ENCODE results near the gene NEDD4L.

Gene NEDD4L

DNA sequence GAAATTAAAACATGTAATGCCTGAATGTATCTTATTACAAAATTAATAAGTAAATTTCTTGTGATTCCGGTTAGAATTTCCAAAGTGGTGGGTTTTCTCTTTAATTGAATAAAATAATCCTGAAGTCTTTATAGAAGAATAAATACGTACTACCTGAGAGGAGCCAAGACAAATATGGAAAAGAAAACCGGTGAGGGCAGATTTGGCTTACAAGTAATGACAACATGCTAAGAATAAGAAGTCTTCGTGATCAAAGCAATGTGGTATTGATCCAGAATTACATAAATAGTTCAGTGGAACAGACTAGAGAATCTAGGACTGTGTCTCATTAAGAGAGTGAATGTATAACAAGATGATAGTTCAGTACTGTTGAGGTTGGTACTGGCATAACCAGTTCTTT, 167.5 kb downstream of the NEDD4L start:
- no peak for DNase-seq (ENCODE audit: low read depth)

DNA sequence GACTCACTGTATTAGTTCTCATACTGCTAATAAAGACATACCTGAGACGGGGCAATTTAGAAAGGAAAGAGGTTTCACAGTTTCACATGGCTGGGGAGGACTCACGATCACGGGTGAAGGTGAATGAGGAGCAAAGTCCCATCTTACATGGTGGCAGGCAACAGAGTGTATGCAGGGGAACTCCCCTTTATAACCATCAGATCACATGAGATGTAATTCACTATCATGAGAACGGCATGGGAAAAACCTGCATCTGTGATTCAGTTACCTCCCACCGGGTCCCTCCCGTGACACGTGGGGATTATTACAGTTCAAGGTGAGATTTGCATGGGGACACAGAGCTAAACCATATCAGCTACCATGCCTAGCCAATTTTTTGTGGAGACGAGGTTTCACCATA, 168.2 kb downstream of the NEDD4L start:
- no peak for DNase-seq (ENCODE audit: low read depth)

DNA sequence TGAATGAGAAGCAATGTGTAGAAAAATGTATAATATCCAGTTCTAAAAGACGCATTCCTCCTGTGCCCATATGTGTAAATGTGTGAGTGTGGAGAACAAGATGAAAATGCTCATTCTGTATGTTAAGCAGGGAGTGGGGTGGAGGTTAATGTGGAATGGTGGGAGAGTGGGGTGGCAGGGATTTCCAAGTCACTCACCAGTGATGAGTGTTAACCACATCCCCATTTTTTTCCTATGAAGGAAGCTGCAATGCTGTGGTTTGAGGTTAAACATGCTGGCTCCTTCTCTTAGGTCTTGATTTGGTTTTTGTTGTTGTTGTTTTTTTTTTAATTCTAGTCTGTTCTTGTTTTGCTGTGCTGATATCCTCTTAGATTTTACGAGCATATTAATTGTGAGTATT, 169.4 kb downstream of the NEDD4L start:
- DNase-seq (ENCODE audit: low read depth), result peak; percentile 69

DNA sequence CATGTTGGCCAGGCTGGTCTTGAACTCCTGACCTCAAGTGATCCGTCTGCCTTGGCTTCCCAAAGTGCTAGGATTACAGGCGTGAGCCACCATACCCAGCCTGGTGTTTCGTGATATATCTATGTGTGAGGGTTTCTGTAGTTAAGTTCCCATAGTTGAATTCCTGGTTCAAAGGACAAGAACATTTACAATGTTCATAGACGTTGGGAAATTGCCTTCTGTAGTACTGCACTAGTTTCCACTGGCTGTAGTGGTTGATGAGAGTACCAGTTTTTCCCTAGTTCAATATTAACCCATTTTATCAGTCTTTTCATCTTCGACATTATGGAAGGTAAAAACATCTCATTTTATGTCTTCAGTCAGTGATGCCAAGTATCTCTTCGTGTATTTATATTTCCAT, 171.0 kb downstream of the NEDD4L start:
- DNase-seq (ENCODE audit: low read depth), result no peak

DNA sequence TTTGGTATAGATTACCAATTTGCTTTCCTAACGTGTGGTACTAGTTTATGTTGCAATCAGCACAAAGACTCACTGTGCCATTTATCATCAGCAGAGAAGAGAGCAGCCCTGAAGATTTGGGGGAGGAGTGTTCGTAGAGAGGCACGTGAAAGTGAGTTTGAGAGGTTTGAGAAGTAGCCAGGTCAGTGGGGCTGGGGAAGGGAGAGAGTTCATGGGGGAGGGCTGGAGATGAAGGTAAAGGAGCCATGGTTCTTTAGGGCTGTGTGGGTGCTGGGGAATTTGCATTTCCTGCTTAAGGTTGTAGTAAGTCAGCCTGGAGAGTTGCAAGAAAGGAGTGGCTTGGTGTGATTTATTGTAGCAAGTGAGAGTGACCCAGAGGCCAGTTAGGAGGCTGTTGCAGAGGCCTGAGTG, 172.1 kb downstream of the NEDD4L start:
- no peak for DNase-seq (ENCODE audit: low read depth)

DNA sequence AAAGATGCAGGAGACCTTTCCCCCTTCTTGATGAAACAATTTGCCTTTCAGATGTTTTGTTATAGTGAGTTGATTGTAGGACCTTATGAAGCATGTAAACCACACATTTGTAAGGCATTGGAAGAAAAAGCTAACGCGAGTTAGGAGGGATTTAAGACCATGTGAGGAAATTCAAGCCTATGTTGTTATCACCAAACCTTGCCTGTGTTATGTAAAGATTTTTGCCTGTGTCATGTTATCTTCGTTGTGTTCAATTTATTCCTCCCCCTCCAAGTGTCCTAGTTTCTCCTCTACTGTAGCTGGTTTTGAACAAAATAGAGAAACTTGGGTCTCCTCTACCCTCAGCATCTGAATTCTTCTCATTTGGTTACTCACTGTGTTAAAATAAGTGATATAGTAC, 173.0 kb downstream of the NEDD4L start:
- DNase-seq (ENCODE audit: low read depth), result no peak

DNA sequence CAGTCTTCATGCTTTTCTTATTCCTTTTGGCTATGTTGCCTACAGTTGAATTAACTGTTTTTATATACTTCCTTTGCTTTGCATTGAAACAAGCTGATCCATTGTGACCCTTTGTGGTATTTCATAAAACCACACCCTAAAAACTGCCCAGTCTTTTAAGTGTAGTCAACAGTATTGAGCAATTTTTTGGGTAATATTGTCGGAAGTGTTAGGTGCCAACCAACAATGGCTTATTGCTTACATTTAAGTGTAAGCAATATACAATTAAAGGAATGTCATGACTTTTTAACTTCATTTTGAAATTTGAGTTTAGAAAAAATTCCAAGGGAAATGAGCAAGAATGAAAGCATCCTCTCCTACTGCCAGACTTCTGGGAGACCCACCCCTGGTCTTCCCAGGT, 174.1 kb downstream of the NEDD4L start:
- peak; percentile 79 for DNase-seq (ENCODE audit: low read depth)

DNA sequence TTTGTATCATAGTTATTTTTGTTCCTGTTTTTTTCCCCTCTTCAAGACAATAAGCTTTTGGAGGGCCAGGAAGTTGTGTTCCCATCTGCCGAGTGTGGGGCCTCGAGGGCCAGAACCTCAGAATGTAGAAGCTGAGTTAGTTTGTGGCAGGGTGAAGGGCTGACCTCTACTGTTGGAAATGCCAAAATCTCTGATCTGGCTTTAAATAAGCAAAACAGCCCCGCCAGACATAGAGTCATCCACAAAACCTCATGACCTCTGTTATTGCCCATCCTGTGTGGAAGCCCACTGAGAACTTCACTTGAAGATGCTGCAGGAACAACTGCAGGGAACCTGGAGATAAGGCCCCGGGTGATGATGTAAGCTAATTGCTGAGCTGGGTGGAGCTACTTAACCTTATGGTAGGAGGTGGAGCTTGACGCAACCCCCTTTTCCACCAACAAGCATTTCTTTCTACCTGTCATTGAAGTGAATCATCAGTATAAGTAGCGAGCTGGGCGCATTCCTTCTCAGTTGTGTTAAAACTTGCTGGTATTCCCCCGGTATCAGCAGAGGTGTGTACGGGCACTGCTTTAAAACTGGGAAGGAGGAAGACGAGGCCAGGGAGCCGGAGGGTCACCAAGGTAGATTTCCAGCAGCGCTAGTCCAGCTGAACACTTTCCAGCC, 177.2 kb downstream of the NEDD4L start:
- DNase-seq (ENCODE audit: low read depth), result peak; percentile 78

DNA sequence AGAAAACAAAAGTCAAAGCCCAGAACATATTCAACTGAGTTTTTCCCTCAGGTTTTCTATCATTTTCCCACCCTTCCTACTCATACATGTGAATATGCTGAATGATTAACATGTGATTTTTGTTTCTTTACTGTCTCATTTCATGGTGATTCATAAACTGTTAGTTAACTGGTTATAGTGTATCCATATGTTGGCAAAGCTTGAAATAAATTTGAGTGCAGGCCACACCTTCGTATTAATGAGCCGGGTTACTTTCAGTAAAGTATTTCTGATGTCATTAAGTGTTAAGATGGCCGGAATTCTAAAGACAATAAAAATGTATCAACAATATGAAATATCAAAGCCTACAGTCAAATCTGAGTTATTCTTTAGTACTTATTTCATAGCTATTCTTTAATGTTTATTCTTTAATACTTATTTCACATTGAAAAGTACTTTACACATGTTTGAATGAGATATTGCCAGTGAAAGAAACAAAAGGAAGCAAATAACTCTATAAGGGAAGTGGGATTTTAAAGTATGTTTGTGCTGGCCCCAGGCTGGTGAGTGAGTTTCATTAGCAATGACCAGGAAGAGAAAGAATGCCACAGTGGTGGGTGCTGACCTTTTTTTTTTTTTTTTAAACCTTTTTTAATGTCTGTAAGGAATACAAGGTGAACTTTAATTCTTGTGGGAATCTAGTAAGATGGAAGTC, 178.6 kb downstream of the NEDD4L start:
- no peak for DNase-seq (ENCODE audit: low read depth)

DNA sequence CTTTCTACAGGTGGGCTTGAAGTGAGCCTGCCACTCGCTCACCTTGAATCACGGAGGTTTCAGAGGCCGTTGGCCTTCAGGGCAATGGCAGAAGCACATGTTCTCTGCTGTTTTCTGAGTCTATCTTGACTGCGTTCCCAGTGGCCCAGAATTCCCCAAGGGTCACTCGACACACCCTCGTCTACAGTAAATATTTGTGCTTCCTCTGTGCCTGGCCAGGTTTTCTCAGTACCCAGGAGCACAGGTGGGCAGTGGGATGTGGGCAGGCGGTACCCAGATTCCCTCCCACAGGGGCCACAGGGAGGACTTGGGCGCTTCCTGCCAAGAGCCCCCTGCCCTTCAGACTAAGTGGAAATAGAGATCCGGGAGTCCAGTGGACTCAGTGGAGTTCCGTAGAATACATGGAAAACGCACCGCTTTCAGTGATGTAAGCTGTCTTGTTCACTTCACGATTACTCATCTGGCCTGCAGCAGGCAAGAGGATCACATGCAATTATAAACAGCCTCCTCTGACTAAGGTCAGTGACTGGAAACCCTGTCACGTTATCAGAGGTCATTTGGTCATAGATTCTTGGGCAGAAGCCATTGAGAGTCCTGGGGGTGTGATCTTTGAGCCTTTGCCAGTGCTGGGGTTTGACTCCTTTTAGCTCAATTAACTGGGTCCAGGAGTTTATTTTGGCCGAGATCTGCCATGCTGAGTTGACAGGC, 179.8 kb downstream of the NEDD4L start:
- DNase-seq (ENCODE audit: low read depth), result peak; percentile 72

DNA sequence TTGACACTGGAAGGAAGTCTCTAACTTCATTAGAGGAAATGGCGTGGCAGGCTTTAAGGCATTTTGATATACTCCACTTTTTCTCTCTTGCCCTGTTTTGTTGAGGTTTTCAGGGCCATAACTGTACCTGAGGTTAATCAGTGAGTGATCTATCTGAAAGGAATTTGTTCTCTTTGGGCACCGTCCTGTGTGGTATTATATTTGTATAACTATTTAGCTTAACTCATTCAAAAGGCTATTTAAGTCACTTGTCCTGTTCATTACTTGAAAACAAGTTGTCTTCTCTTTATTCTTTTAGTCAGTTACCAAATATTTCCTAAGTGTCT, 180.4 kb downstream of the NEDD4L start:
- DNase-seq (ENCODE audit: low read depth), result no peak

DNA sequence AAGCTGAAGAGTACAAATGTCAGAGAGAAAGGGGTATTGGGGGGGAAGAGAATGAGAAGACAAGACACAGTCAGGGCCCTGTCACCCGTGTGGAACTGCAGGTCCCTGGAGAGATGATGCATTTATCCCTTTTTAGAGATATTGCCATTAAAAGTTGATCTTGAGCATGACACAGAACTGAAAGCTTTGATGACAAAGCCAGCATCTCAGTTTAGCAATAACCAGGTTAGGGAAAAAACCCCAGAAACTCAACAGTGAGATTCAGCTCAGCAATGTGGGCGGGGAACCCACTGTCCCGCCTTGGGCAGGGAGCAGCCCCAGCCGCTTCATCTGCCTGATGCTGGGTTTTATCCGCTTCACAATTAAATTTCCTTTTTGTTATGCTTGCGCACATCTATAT, 181.1 kb downstream of the NEDD4L start:
- DNase-seq (ENCODE audit: low read depth), result no peak

DNA sequence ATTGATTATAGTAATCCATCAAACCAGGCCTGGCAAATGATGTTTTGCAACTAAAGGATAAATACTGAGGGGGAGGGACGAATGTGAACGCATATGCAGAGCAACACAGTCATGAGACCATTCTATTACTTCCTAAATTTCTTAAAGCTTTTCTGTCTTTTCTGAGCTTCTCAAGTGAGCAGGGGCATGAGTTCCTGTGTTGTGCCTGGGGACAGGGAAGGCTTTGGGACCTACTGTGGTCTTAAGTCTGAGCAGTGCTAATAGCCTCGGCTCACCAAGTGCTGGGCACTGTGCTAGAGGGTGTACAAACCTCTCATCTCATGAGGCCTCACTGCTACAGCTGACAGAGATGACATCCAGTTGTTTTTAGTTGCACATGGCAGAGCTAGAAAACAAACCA, 182.4 kb downstream of the NEDD4L start:
- DNase-seq (ENCODE audit: low read depth), result no peak

DNA sequence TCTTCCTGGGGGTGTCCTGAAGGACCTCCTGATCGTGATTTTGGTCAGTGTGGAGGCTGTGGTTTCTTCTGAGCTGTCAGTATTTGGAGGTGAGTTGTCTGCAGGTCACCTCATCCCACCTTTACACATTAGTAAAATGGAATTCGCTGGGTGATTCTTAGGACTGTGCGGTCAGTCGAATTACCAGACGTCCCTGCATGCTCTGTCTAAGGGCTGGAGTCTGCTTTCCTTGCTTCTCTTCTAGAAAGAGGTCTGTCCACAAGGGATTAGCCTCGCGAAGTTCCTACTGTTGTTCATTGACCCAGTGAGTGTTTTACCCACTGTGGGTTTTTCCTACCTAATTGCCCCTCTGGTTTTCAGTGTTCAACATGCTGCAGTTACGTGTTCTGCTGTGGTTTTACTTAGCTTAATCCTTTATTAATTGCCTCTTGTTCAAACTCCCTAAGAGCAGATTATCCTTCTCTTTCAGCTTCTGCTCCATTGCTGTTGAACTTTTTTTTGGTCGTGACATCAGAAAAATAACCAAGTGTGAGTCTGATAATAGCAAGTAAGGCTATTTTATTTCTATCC, 183.4 kb downstream of the NEDD4L start:
- no peak for DNase-seq (ENCODE audit: low read depth)

DNA sequence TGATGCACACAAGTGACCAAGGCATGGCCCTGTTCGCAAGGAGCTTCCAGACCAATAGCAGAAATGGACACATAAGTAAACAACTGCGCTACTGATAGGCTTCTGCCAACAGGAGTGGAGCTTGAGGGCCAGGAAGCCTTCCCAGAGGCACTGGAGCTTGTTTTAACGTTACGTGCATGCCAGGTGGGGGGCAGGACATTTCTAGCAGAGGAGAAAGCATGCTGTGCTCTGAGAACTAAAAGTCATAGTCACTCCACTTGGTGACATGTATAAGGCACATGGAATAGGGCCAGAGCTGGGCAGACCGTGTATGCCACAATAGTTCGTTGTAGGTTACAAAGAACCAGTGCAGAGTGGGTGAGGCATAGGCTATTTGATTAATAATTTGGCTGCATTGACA, 184.2 kb downstream of the NEDD4L start:
- no peak for DNase-seq (ENCODE audit: low read depth)

DNA sequence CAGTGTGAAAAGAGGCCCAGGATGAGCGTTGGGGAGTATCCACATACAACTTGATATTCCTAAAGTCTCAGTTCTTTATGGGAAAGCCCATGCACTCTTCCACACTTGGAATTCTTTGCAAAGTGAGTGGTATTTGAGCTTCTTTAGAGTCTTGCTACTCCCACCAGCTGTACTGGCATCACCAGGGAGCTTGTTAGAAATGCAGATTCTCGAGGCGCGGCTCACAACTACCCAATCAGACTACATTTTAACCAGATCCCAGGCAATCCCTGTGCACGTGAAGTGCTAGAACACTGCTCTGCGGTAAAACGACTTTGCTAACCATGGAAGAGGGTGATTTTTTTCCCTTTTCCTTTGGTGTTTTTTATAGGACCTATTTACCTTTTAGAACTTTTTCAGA, 184.7 kb downstream of the NEDD4L start:
- DNase-seq (ENCODE audit: low read depth), result no peak

DNA sequence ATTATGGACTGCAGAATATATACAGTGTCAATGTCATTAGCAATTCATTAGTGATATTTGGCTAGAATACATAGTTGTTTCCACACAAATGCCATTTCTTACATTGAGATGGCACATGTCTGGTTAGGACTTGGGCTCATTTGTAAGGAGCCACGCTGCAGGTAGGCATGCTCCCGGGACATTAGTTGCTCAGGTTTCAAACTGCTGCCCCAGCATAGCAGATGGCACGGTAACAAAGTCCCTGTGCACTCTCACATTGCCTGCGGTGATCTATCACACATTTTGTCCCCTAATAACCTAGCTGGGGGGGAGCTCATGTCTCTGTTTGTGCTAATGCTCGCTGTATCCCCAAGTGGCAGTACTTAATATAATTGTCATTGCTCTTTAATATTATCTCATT, 185.1 kb downstream of the NEDD4L start:
- DNase-seq (ENCODE audit: low read depth), result no peak

DNA sequence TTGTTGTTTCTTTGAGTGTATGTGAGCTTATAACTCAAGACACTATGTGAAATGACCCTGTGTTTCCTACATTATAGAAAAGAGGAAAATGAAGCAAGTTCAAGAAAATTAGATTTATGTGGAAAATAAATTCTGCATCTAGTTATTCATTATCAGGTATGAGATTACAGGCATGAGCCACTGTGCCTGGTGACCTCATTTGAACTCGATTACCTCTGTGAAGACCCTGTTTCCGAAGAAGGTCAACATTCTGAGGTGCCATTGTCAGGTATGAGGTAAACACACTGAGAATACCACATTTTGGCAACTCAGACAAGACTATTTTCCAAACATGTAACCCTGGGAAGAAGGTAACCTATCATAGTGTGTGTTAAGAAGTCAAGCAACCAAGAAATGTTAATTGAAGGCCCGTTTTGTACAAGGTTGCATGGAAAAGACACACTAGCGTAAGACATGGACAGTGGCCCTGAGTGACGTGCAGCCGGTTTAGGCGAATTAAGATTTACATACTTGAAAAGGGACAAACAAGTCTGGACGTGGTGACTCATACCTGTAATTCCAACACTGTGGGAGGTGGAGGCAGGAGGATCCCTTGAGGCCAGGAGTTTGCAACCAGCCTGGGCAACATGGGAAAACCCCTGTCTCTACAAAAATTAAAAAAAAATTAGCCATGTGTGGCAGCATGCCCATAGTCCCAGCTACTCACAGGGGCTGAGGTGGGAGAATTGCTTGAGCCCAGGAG, 186.6 kb downstream of the NEDD4L start:
- no peak for DNase-seq (ENCODE audit: low read depth)

DNA sequence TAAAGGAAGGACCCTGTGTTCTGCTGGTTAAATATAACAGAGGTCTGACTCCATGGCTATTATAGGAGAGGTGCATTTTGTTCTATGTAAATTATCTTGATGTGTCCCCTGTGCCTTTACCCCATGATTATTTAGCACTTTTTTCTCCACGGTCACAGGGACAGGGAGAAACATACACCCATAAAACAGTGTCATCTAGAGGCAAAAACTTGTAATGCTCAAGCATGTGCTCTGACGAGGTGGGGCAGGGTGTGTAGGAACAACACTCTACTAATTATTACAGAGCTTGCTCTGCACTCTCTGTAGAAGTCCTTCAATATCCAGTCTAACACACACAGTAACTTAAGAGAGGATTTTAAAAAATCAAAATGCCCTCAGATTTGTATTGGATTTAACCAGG, 187.9 kb downstream of the NEDD4L start:
- no peak for DNase-seq (ENCODE audit: low read depth)

DNA sequence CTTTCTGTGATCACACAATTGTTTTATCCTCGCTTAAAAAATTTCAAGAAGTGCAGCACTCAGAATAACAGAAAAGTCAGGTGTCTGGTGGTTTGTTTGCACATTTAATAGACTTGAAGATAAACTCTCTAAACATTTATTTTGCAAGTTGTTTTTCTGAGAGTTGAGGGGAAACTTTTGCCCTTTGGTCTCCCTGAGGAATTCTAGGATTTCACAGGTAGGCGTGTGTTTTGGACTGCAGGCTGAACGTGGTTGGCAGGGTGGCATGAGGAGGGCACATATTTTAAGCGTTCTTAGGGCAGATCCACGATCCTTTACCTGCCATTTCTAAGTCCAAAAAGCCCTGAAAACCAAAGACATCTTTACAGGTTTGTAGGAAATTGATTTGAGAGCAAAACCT, 188.6 kb downstream of the NEDD4L start:
- DNase-seq (ENCODE audit: low read depth), result no peak

DNA sequence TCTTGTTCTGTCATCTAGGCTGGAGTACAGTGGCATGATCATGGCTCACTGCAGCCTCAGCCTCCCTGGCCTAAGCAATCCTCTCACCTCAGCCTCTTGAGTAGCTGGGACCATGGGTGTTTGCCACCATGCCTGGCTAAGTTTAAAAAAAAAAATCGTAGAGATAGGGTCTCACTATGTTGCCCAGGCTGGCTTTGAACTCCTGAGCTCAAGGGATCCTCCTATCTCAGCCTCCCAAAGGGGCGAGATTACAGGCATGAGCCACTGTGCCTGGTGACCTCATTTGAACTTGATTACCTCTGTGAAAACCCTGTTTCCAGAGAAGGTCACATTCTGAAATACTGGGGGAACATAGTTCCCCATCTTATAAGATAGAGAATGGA, 190.3 kb downstream of the NEDD4L start:
- DNase-seq (ENCODE audit: low read depth), result no peak

DNA sequence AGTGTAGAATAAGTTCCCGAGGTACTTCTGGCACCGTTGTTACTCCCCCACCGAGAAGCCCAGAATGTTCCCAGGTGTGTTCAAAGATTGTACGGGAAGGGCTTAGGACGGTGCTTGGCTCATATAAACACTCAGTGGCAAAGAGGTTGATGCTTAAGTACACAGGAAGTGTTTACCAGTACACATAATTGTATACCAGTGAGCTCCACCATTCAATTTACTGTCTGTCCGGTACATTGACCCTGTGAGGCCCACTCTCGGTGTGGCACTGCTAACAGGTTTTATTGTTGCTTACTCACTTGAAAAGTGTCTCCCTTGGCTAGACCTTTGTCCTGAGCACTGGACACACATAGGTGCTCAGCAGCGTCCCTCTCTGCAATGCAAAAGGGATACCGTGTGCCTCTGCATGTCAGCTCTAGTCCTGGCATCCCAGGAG, 191.0 kb downstream of the NEDD4L start:
- no peak for DNase-seq (ENCODE audit: low read depth)

DNA sequence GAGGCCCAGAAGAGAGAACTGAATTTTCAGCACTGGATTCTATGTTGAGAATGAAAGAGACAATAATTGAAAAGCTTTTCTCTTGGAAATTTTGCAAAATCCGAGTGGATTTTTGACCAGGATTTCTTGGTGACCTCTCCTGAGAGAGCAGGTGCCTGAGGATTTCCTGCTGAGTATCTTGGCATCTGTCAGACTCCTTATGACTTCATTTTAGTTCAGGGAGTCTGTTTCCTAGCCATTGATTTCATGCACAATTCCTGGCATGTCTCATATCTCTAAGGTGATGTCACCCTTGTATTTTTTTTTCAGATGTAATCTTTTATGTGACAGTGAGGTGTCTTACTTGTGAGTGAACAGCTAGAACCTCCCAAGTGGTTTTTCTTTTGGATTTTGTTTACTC, 195.9 kb downstream of the NEDD4L start:
- DNase-seq (ENCODE audit: low read depth), result no peak

Measured in HS-5 (cell line).